Ishikawa (cell line): ENCODE results near the gene FOXRED2.

Source experiments
- CEBPB ChIP-seq: IDR thresholded peaks from 2 replicates; pipeline ENCODE4 v1.6.1; 2012
- CREB1 ChIP-seq: IDR thresholded peaks from 2 replicates; pipeline ENCODE4 v1.6.1; 2012; ENCODE audit warnings: low read depth
- EGR1 ChIP-seq: IDR thresholded peaks from 2 replicates; pipeline ENCODE4 v1.6.1; 2012
- EP300 ChIP-seq: IDR thresholded peaks from 2 replicates; pipeline ENCODE4 v1.6.1; 2012; ENCODE audit warnings: borderline replicate concordance
- FOXM1 ChIP-seq: IDR thresholded peaks from 2 replicates; pipeline ENCODE4 v1.6.1; 2012; ENCODE audit warnings: low read depth, borderline replicate concordance
- NFIC ChIP-seq: IDR thresholded peaks from 2 replicates; pipeline ENCODE4 v1.6.1; 2012
- RAD21 ChIP-seq: IDR thresholded peaks from 2 replicates; pipeline ENCODE4 v1.6.1; 2012; ENCODE audit warnings: low read depth
- TAF1 ChIP-seq: IDR thresholded peaks from 2 replicates; pipeline ENCODE4 v1.6.1; 2012; ENCODE audit warnings: low read depth, mild to moderate bottlenecking
- TCF12 ChIP-seq: IDR thresholded peaks from 2 replicates; pipeline ENCODE4 v1.6.1; 2012; ENCODE audit warnings: low read depth
- TEAD4 ChIP-seq: IDR thresholded peaks from 2 replicates; pipeline ENCODE4 v1.6.1; 2012
- USF1 ChIP-seq: IDR thresholded peaks from 2 replicates; pipeline ENCODE4 v1.6.1; 2012
- YY1 ChIP-seq: IDR thresholded peaks from 2 replicates; pipeline ENCODE4 v1.6.1; 2012; ENCODE audit warnings: low read depth
- ZBTB7A ChIP-seq: IDR thresholded peaks from 2 replicates; pipeline ENCODE4 v1.6.1; 2012; ENCODE audit warnings: low read depth
- TF ChIP-seq, protein P1 (sequence below): IDR thresholded peaks from 2 replicates; pipeline ENCODE4 v1.6.1; 2012
- TF ChIP-seq, protein P2 (sequence below): IDR thresholded peaks from 2 replicates; pipeline ENCODE4 v1.6.1; 2012; ENCODE audit warnings: low read depth, mild to moderate bottlenecking

FOXRED2 gene

GRCh38 chr22:36544107-36544620 lies 37.3 kb upstream of the FOXRED2 start:
- TF ChIP-seq USF1 = no peak
- no peak for TF ChIP-seq EGR1
- TF ChIP-seq ZBTB7A = no peak
- TF ChIP-seq TEAD4 = no peak
- TF ChIP-seq CREB1 = no peak
- no peak for TF ChIP-seq FOXM1
- no peak for TF ChIP-seq TCF12
- TF ChIP-seq EP300 = no peak
- TF ChIP-seq NFIC = no peak
- no peak for TF ChIP-seq CEBPB
- TF ChIP-seq, protein P1, sequence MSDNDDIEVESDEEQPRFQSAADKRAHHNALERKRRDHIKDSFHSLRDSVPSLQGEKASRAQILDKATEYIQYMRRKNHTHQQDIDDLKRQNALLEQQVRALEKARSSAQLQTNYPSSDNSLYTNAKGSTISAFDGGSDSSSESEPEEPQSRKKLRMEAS = no peak
- TF ChIP-seq, protein P2, sequence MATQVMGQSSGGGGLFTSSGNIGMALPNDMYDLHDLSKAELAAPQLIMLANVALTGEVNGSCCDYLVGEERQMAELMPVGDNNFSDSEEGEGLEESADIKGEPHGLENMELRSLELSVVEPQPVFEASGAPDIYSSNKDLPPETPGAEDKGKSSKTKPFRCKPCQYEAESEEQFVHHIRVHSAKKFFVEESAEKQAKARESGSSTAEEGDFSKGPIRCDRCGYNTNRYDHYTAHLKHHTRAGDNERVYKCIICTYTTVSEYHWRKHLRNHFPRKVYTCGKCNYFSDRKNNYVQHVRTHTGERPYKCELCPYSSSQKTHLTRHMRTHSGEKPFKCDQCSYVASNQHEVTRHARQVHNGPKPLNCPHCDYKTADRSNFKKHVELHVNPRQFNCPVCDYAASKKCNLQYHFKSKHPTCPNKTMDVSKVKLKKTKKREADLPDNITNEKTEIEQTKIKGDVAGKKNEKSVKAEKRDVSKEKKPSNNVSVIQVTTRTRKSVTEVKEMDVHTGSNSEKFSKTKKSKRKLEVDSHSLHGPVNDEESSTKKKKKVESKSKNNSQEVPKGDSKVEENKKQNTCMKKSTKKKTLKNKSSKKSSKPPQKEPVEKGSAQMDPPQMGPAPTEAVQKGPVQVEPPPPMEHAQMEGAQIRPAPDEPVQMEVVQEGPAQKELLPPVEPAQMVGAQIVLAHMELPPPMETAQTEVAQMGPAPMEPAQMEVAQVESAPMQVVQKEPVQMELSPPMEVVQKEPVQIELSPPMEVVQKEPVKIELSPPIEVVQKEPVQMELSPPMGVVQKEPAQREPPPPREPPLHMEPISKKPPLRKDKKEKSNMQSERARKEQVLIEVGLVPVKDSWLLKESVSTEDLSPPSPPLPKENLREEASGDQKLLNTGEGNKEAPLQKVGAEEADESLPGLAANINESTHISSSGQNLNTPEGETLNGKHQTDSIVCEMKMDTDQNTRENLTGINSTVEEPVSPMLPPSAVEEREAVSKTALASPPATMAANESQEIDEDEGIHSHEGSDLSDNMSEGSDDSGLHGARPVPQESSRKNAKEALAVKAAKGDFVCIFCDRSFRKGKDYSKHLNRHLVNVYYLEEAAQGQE = no peak

DNA sequence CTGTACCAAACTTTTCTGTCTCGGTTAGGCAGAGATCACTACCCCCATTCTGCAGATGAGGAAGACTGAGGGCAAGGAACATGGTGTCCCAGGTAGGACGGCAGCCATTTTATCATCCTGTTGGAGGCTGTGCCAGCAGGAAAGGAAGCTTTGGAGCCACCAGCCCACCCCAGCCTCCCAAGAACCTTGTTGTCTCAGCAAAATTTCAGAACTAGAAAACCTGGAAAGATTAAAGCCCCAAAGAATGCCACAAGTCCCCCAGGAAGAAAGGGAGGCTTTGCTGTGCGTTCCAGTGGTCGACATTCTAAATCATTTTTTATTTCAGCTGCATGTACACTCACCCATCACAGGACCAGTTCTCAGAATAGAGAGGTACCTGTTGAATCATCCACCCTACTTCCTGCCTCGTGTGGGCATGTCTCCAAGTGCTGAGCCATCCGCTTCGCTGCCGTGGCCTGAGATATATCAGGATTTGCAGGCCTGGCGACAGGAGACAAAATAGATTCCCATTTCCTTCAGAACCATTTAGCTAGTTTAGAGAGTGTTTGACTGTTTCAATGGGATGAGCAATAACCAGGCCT lies 35.1 kb upstream of the FOXRED2 start:
- TF ChIP-seq NFIC (peak; percentile 79), CEBPB (no peak), USF1 (no peak)
- TF ChIP-seq, protein P1 = peak; percentile 32; the same call in 1 of the 2 replicates

- TF ChIP-seq USF1 = peak; percentile 29; the same call in 1 of the 2 replicates
- TF ChIP-seq NFIC = peak; percentile 56
- TF ChIP-seq TAF1 = no peak
- no peak for TF ChIP-seq ZBTB7A
- TF ChIP-seq, protein P1 = no peak; the same call in 1 of the 2 replicates
- no peak for TF ChIP-seq CREB1
- peak; percentile 42; the same call in 1 of the 2 replicates for TF ChIP-seq TCF12
- peak; percentile 59; the same call in 1 of the 2 replicates for TF ChIP-seq EP300
- TF ChIP-seq, protein P2 = no peak
- TF ChIP-seq EGR1 = no peak
- TF ChIP-seq TEAD4 = peak; percentile 97
- peak; percentile 54; the same call in 1 of the 2 replicates for TF ChIP-seq CEBPB
- TF ChIP-seq FOXM1 = no peak
These were observed 34.2 kb upstream of the FOXRED2 start for GRCh38 chr22:36540867-36541642.

GRCh38 chr22:36538529-36538928 lies 31.7 kb upstream of the FOXRED2 start:
- no peak for TF ChIP-seq ZBTB7A
- TF ChIP-seq, protein P1 = no peak
- TF ChIP-seq YY1 = no peak
- TF ChIP-seq RAD21 = no peak
- TF ChIP-seq TCF12 = no peak
- no peak for TF ChIP-seq TEAD4
- TF ChIP-seq, protein P2 = no peak
- no peak for TF ChIP-seq TAF1
- no peak for TF ChIP-seq EGR1
- no peak for TF ChIP-seq CEBPB
- no peak for TF ChIP-seq USF1
- no peak for TF ChIP-seq NFIC
- TF ChIP-seq FOXM1 = no peak
